Panc1 (cell line): Measurements from ENCODE around the gene SPATA17.

Source experiments
- REST ChIP-seq, 2 experiments: IDR thresholded peaks; 2 replicates each; pipeline ENCODE4 v1.6.1; 2011 to 2012; ENCODE audit warnings: low read depth in 2 of 2, control low read depth in 1 of 2, low read length in 1 of 2, mild to moderate bottlenecking in 1 of 2, moderate library complexity in 1 of 2; ENCODE audit not compliant: insufficient read depth in 1 of 2
- TF ChIP-seq, protein P1 (sequence below): fragments of 450-650 bp; IDR thresholded peaks from 2 replicates; pipeline ENCODE4 v1.5.1; 2017; ENCODE audit warnings: mild to moderate bottlenecking

- TF ChIP-seq, protein P1, sequence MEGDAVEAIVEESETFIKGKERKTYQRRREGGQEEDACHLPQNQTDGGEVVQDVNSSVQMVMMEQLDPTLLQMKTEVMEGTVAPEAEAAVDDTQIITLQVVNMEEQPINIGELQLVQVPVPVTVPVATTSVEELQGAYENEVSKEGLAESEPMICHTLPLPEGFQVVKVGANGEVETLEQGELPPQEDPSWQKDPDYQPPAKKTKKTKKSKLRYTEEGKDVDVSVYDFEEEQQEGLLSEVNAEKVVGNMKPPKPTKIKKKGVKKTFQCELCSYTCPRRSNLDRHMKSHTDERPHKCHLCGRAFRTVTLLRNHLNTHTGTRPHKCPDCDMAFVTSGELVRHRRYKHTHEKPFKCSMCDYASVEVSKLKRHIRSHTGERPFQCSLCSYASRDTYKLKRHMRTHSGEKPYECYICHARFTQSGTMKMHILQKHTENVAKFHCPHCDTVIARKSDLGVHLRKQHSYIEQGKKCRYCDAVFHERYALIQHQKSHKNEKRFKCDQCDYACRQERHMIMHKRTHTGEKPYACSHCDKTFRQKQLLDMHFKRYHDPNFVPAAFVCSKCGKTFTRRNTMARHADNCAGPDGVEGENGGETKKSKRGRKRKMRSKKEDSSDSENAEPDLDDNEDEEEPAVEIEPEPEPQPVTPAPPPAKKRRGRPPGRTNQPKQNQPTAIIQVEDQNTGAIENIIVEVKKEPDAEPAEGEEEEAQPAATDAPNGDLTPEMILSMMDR, result no peak
- no peak for TF ChIP-seq REST (IDR thresholded peaks at IDR 0.05; ENCODE audit: insufficient read depth in 1 of 2, low read depth in 2 of 2, low read length in 1 of 2)
These were observed 206.5 kb downstream of the SPATA17 start for GRCh38 chr1:217837691-217838090.
